Measurements from ENCODE around the gene NR3C1. TPM values are rescaled to one million over a fixed set of nuclear protein-coding genes. Genes with fewer than 3 reads are reported as not detected.

The NR3C1 gene
- total RNA-seq, 1 donor from 2014 or later: 0.17 TPM

DNA sequence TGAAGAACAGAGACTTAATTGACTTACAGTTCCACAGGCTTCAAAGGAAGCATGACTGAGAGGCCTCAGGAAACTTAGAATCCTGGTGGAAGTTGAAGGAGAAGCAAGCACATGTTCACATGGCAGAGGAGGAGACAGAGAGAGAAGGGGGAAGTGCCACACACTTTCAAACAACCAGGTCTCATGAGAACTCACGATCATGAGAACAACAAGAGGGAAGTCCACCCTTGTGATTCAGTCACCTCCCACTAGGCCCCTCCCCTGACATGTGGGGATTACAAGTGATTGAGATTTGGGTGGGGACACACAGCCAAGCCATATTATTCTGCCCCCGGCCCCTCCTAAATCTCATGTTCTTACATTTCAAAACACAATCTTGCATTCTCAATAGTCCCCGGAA lies 19.5 kb downstream of the NR3C1 start:
- Mint-ChIP-seq H3K27ac (no peak overlapping the region), H3K27me3 (ENCODE audit: insufficient read depth, low read depth) (no peaks in the 10 kb centered on the region), H3K4me1 (no peaks in the 10 kb centered on the region), H3K9me3 (peaks cover 30% of the 10 kb centered on the region), H3K4me3 (no peak overlapping the region), H3K36me3 (peaks cover 3% of the 10 kb centered on the region)
- no peak overlapping the region for H3K27ac ChIP-seq
- H4K20me1 ChIP-seq (ENCODE audit: low read depth): no peaks in the 10 kb centered on the region
- no peak overlapping the region for H3K4me3 ChIP-seq
- TF ChIP-seq EZH2phosphoT487 (IDR thresholded peaks at IDR 0.05) (no peak), EZH2 (IDR thresholded peaks at IDR 0.05) (no peak)
- TF ChIP-seq, protein P1, sequence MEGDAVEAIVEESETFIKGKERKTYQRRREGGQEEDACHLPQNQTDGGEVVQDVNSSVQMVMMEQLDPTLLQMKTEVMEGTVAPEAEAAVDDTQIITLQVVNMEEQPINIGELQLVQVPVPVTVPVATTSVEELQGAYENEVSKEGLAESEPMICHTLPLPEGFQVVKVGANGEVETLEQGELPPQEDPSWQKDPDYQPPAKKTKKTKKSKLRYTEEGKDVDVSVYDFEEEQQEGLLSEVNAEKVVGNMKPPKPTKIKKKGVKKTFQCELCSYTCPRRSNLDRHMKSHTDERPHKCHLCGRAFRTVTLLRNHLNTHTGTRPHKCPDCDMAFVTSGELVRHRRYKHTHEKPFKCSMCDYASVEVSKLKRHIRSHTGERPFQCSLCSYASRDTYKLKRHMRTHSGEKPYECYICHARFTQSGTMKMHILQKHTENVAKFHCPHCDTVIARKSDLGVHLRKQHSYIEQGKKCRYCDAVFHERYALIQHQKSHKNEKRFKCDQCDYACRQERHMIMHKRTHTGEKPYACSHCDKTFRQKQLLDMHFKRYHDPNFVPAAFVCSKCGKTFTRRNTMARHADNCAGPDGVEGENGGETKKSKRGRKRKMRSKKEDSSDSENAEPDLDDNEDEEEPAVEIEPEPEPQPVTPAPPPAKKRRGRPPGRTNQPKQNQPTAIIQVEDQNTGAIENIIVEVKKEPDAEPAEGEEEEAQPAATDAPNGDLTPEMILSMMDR (IDR thresholded peaks at IDR 0.05): no peak
- no peaks in the 10 kb centered on the region for H3K27me3 ChIP-seq
- no peak overlapping the region for H2AFZ ChIP-seq (replicated peaks)
- H3F3A ChIP-seq (ENCODE audit: low read depth): no peaks in the 10 kb centered on the region
- no peaks in the 10 kb centered on the region for H3K79me2 ChIP-seq (ENCODE audit: low read depth)
- H3K4me1 ChIP-seq: no peaks in the 10 kb centered on the region
- H3K9me3 ChIP-seq (ENCODE audit: low read depth): peaks cover 6% of the 10 kb centered on the region
- H3K36me3 ChIP-seq: no peaks in the 10 kb centered on the region
- no peak for DNase-seq (ENCODE audit: low spot score)
- H3K4me2 ChIP-seq: no peak overlapping the region
- H3K9ac ChIP-seq: no peak overlapping the region

DNA sequence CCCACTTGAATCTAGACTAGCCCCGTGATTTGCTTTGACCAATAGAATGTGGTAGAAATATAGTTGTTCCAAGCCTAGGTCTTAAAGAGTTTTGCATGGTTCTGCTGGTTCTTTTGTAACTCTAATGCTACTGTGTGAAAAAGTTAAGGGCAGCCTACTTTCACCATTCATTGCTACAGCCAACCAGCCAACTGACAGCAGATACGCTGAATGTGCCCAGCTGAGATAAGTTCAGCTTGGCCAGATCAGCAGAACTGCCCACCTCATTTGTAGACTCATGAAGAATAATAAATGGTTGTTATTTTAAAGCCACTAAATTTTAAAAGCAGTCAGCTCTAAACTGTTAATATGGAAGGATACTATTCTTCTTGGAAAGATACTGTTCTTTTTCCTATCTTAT lies 23.9 kb downstream of the NR3C1 start:
- TF ChIP-seq EZH2phosphoT487 (IDR thresholded peaks at IDR 0.05) (no peak), EZH2 (IDR thresholded peaks at IDR 0.05) (no peak)
- TF ChIP-seq, protein P1 (IDR thresholded peaks at IDR 0.05): no peak
- no peak for DNase-seq (ENCODE audit: low spot score)
- no peak overlapping the region for H3K9ac ChIP-seq
- no peaks in the 10 kb centered on the region for H3F3A ChIP-seq (ENCODE audit: low read depth)
- H2AFZ ChIP-seq (replicated peaks): no peak overlapping the region
- no peak overlapping the region for H3K27ac ChIP-seq
- no peak overlapping the region for H3K4me3 Mint-ChIP-seq
- no peaks in the 10 kb centered on the region for H3K4me1 Mint-ChIP-seq
- no peak overlapping the region for H3K4me2 ChIP-seq
- no peak overlapping the region for H3K27ac Mint-ChIP-seq
- no peaks in the 10 kb centered on the region for H3K27me3 ChIP-seq
- H3K9me3 Mint-ChIP-seq: peaks cover 10% of the 10 kb centered on the region
- H3K79me2 ChIP-seq (ENCODE audit: low read depth): no peaks in the 10 kb centered on the region
- no peaks in the 10 kb centered on the region for H4K20me1 ChIP-seq (ENCODE audit: low read depth)
- H3K36me3 Mint-ChIP-seq: no peaks in the 10 kb centered on the region
- H3K27me3 Mint-ChIP-seq (ENCODE audit: insufficient read depth, low read depth): no peaks in the 10 kb centered on the region
- no peaks in the 10 kb centered on the region for H3K4me1 ChIP-seq
- H3K4me3 ChIP-seq: no peak overlapping the region
- no peaks in the 10 kb centered on the region for H3K9me3 ChIP-seq (ENCODE audit: low read depth)
- H3K36me3 ChIP-seq: no peaks in the 10 kb centered on the region

DNA sequence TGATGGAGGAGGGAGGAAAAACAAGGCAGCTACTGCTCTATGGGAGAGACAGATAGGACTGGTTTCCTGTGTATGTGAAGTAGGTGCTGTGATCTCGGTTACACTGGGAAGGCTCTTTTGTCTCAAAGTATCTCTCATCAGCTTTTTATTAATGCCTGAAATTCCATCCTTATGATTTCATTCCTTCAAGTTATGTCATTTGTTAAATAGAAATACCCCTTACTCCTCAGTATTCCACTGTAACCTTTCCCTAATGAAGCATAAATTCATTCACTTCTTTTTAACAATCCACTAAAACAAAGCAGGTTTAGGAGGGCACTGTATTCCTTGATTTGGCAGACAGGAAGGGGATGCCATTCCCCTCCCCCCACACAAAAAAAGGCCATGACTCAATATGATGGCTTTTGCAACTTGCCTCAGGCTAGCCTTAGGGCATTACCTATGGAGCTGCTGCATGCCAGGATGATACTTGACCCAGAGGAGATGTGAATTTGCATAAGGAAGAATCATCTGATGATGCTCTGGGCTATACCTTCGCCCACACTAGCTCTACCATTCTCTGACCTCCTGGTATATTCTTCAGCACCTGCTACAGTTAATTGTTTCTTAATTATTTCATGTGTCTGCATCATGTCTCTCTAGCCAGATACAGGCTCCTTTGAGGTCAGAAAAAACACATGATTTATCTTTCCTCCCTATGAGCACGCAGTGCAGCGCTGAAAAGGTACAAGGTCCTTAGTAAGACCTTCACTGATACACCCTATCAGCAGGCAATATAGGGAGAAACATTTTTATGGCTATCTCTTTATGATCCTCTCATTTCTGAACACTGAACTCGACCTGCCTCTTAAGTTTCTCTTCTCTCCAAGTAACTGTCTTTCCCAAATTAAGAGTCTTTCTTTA lies 26.3 kb downstream of the NR3C1 start:
- H2AFZ ChIP-seq (replicated peaks): no peak overlapping the region
- no peaks in the 10 kb centered on the region for H3K27me3 ChIP-seq
- no peaks in the 10 kb centered on the region for H3K9me3 ChIP-seq (ENCODE audit: low read depth)
- H4K20me1 ChIP-seq (ENCODE audit: low read depth): no peaks in the 10 kb centered on the region
- TF ChIP-seq, protein P1 (IDR thresholded peaks at IDR 0.05): no peak
- TF ChIP-seq EZH2phosphoT487 (IDR thresholded peaks at IDR 0.05) (no peak), EZH2 (IDR thresholded peaks at IDR 0.05) (no peak)
- Mint-ChIP-seq H3K27me3 (ENCODE audit: insufficient read depth, low read depth) (no peaks in the 10 kb centered on the region), H3K36me3 (no peaks in the 10 kb centered on the region), H3K27ac (no peak overlapping the region), H3K4me1 (no peaks in the 10 kb centered on the region), H3K9me3 (no peaks in the 10 kb centered on the region), H3K4me3 (no peak overlapping the region)
- H3K27ac ChIP-seq: no peak overlapping the region
- DNase-seq (ENCODE audit: low spot score): no peak
- H3K4me1 ChIP-seq: no peaks in the 10 kb centered on the region
- no peak overlapping the region for H3K4me3 ChIP-seq
- H3F3A ChIP-seq (ENCODE audit: low read depth): no peaks in the 10 kb centered on the region
- H3K4me2 ChIP-seq: no peak overlapping the region
- H3K9ac ChIP-seq: no peak overlapping the region
- H3K79me2 ChIP-seq (ENCODE audit: low read depth): no peaks in the 10 kb centered on the region
- no peaks in the 10 kb centered on the region for H3K36me3 ChIP-seq

All from neural progenitor cell (in vitro differentiated cells).